SU-DHL-6 (cell line): ENCODE results near the gene MEI1.

Source experiments
- H2AFZ ChIP-seq: fragments of 200-600 bp; sonication (generic); 2 replicates; pipeline ENCODE4 v1.6.1; 2014; ENCODE audit warnings: low read depth, mild to moderate bottlenecking, moderate library complexity, mixed read lengths, antibody characterized with exemption, low read length; ENCODE audit not compliant: severe bottlenecking
- H3F3A ChIP-seq: fragments of 200-600 bp; shearing (Covaris generic); 2 replicates; pipeline ENCODE4 v1.6.0; 2016; ENCODE audit warnings: antibody characterized with exemption, mild to moderate bottlenecking; ENCODE audit not compliant: insufficient read depth
- H3K27ac ChIP-seq: fragments of 200-600 bp; sonication (generic); 2 replicates; pipeline ENCODE4 v1.5.1; 2016; ENCODE audit warnings: low read depth, mild to moderate bottlenecking, low read length, moderate library complexity, mixed read lengths
- H3K27me3 ChIP-seq: fragments of 200-600 bp; sonication (generic), shearing (Covaris generic); 2 replicates; pipeline ENCODE4 v1.6.0; 2014; ENCODE audit warnings: mild to moderate bottlenecking, low read length
- H3K36me3 ChIP-seq: fragments of 200-600 bp; sonication (generic); 2 replicates; pipeline ENCODE4 v1.6.1; 2014; ENCODE audit warnings: mild to moderate bottlenecking, low read length, mixed read lengths
- H3K4me2 ChIP-seq: fragments of 300-600, 200-600 bp; shearing (Covaris generic), sonication (generic); 2 replicates; pipeline ENCODE4 v1.6.0; 2014; ENCODE audit warnings: low read length, low read depth, mild to moderate bottlenecking; ENCODE audit not compliant: poor library complexity, severe bottlenecking
- H3K4me3 ChIP-seq: fragments of 200-600 bp; sonication (generic); 2 replicates; pipeline ENCODE4 v1.5.1; 2014; ENCODE audit warnings: antibody characterized with exemption, low read length, mild to moderate bottlenecking, mixed read lengths; ENCODE audit not compliant: insufficient read depth, poor library complexity, severe bottlenecking
- H3K79me2 ChIP-seq: fragments of 200-600 bp; sonication (generic); 2 replicates; pipeline ENCODE4 v1.6.1; 2014; ENCODE audit warnings: mild to moderate bottlenecking, low read length, moderate library complexity; ENCODE audit not compliant: insufficient read depth
- H3K9ac ChIP-seq: fragments of 200-600 bp; sonication (generic); 2 replicates; pipeline ENCODE4 v1.7.0; 2014; ENCODE audit warnings: mild to moderate bottlenecking, low read length
- H3K9me2 ChIP-seq: fragments of 200-600 bp; sonication (generic); replicated peaks from 2 replicates; pipeline ENCODE4 v1.6.1; 2014; ENCODE audit warnings: low read length; ENCODE audit not compliant: insufficient read depth
- H3K9me3 ChIP-seq: fragments of 200-600 bp; sonication (generic); 2 replicates; pipeline ENCODE4 v1.6.1; 2014; ENCODE audit warnings: low read length, mixed read lengths; ENCODE audit not compliant: insufficient read depth
- H4K20me1 ChIP-seq: fragments of 200-600 bp; sonication (generic); 2 replicates; pipeline ENCODE4 v1.6.1; 2014; ENCODE audit warnings: low read depth, mild to moderate bottlenecking, antibody characterized with exemption, low read length, moderate library complexity, mixed read lengths
- EZH2phosphoT487 ChIP-seq: fragments of 200-600 bp; sonication (generic), shearing (Covaris generic); conservative IDR thresholded peaks from 2 replicates; pipeline ENCODE4 v1.6.1; 2018; ENCODE audit warnings: mild to moderate bottlenecking, antibody characterized with exemption, low read length, moderate library complexity, mixed read lengths
- TF ChIP-seq, protein P1 (sequence below): fragments of 200-600 bp; sonication (generic); IDR thresholded peaks from one replicate; pipeline ENCODE4 v1.5.1; 2017; ENCODE audit warnings: antibody characterized with exemption, mild to moderate bottlenecking, low read length, moderate library complexity; ENCODE audit not compliant: insufficient read depth, poor library complexity, severe bottlenecking

The MEI1 gene

DNA sequence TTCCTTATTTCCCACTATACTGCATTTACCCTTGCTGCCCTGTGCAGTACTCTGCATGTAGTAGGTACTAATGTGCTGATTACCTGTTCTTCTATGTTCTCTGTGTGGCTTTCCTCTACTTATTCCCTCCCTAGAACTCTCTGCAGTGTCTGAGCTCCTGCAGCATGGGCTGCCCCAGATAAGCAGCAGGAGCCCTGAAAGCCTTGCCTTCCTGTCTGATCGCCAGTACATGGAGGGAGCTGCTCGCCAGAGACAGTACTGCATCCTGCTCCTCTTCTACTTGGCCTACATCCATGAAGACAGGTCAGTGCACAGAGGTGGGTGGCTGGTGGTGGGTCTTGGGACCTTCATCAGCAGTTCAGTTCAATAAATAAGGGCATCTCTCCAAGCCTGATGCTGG is 58.9 kb downstream of the MEI1 start:
- H3F3A ChIP-seq: no peaks in the 10 kb centered on the region
- H3K36me3 ChIP-seq: no peaks in the 10 kb centered on the region
- no peaks in the 10 kb centered on the region for H3K27me3 ChIP-seq
- TF ChIP-seq, protein P1, sequence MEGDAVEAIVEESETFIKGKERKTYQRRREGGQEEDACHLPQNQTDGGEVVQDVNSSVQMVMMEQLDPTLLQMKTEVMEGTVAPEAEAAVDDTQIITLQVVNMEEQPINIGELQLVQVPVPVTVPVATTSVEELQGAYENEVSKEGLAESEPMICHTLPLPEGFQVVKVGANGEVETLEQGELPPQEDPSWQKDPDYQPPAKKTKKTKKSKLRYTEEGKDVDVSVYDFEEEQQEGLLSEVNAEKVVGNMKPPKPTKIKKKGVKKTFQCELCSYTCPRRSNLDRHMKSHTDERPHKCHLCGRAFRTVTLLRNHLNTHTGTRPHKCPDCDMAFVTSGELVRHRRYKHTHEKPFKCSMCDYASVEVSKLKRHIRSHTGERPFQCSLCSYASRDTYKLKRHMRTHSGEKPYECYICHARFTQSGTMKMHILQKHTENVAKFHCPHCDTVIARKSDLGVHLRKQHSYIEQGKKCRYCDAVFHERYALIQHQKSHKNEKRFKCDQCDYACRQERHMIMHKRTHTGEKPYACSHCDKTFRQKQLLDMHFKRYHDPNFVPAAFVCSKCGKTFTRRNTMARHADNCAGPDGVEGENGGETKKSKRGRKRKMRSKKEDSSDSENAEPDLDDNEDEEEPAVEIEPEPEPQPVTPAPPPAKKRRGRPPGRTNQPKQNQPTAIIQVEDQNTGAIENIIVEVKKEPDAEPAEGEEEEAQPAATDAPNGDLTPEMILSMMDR: no peak
- no peak for TF ChIP-seq EZH2phosphoT487
- no peaks in the 10 kb centered on the region for H3K9me3 ChIP-seq
- H3K9ac ChIP-seq: no peak overlapping the region
- H4K20me1 ChIP-seq: no peaks in the 10 kb centered on the region
- H3K27ac ChIP-seq: no peak overlapping the region
- H2AFZ ChIP-seq: no peak overlapping the region
- no peak overlapping the region for H3K4me3 ChIP-seq
- H3K9me2 ChIP-seq: no peaks in the 10 kb centered on the region
- no peak overlapping the region for H3K4me2 ChIP-seq
- H3K79me2 ChIP-seq: no peaks in the 10 kb centered on the region

GRCh38 chr22:41762980-41763779 is 63.9 kb downstream of the MEI1 start:
- no peak overlapping the region for H3K4me2 ChIP-seq
- no peaks in the 10 kb centered on the region for H4K20me1 ChIP-seq
- no peaks in the 10 kb centered on the region for H3K36me3 ChIP-seq
- no peak for TF ChIP-seq EZH2phosphoT487
- TF ChIP-seq, protein P1: peak; percentile 70
- no peaks in the 10 kb centered on the region for H3K79me2 ChIP-seq
- H3K9me2 ChIP-seq: no peaks in the 10 kb centered on the region
- no peak overlapping the region for H3K9ac ChIP-seq
- H3K4me3 ChIP-seq: no peak overlapping the region
- H2AFZ ChIP-seq: no peak overlapping the region
- no peaks in the 10 kb centered on the region for H3F3A ChIP-seq
- no peaks in the 10 kb centered on the region for H3K9me3 ChIP-seq
- no peaks in the 10 kb centered on the region for H3K27me3 ChIP-seq
- no peak overlapping the region for H3K27ac ChIP-seq

GRCh38 chr22:41766476-41766875 is 67.2 kb downstream of the MEI1 start:
- Histone ChIP-seq H3K27me3 (no peaks in the 10 kb centered on the region), H4K20me1 (no peaks in the 10 kb centered on the region), H3K36me3 (no peaks in the 10 kb centered on the region), H3F3A (no peaks in the 10 kb centered on the region), H3K4me3 (no peak overlapping the region), H3K4me2 (no peak overlapping the region), H3K9me3 (no peaks in the 10 kb centered on the region), H3K9me2 (no peaks in the 10 kb centered on the region), H3K79me2 (no peaks in the 10 kb centered on the region), H3K27ac (no peak overlapping the region), H3K9ac (no peak overlapping the region), H2AFZ (no peak overlapping the region)
- TF ChIP-seq EZH2phosphoT487: no peak
- TF ChIP-seq, protein P1: no peak
